Sigmoid colon (tissue), 7 donors: ENCODE data around the gene CD300C. TPM values are rescaled to one million over a fixed set of nuclear protein-coding genes. Genes with fewer than 3 reads are reported as not detected.
A peak's percentile ranks its signal among the peaks of the same experiment; 100 is the strongest.

Source experiments
- DNase-seq: peaks from one replicate; pipeline ENCODE4 v3.0.0-alpha.2; 2019
- H3K27ac ChIP-seq, 4 donors: fragments of 200-600 bp; sonication (generic); one replicate each; pipeline ENCODE4 v1.5.1; 2016 to 2019; ENCODE audit warnings: mild to moderate bottlenecking in 1 of 4
- H3K27me3 ChIP-seq, 3 donors: fragments of 200-600 bp; sonication (generic); one replicate each; pipeline ENCODE4 v1.5.1; 2019; ENCODE audit warnings: mild to moderate bottlenecking in 1 of 3
- H3K36me3 ChIP-seq, 4 donors: fragments of 200-600 bp; sonication (generic); one replicate each; pipeline ENCODE4 v1.5.1; 2016 to 2019
- H3K4me1 ChIP-seq, 4 donors: fragments of 200-600 bp; sonication (generic); one replicate each; pipeline ENCODE4 v1.5.1; 2017 to 2019
- H3K4me3 ChIP-seq, 4 donors: fragments of 200-600 bp; sonication (generic); one replicate each; pipeline ENCODE4 v1.5.1; 2017 to 2019; ENCODE audit warnings: mild to moderate bottlenecking in 2 of 4, moderate library complexity in 1 of 4
- H3K9me3 ChIP-seq, 4 donors: fragments of 200-600 bp in 3 of 4; sonication (generic) in 3 of 4; one replicate each; pipeline versions ENCODE4 v1.5.1 to v1.6.1; 2013 to 2019
- CTCF ChIP-seq, 4 experiments: fragments of 450-650 bp in 3 of 4; fragments of 200-600 bp in 1 of 4; IDR thresholded peaks; one replicate each; pipeline ENCODE4 v1.5.1; 2016 to 2019; ENCODE audit warnings: antibody characterized with exemption in 4 of 4, mild to moderate bottlenecking in 3 of 4, moderate library complexity in 2 of 4
- EP300 ChIP-seq, 4 donors: sonication (generic); formaldehyde crosslinking; IDR thresholded peaks; one replicate each; pipeline ENCODE4 v1.6.1; 2017; ENCODE audit warnings: antibody characterized with exemption in 4 of 4
- POLR2A ChIP-seq, 2 donors: fragments of 450-650 bp; IDR thresholded peaks; one replicate each; pipeline ENCODE4 v1.6.1; 2016; ENCODE audit warnings: antibody characterized with exemption in 2 of 2, mild to moderate bottlenecking in 2 of 2, moderate library complexity in 2 of 2
- POLR2AphosphoS5 ChIP-seq, 4 donors: sonication (generic); formaldehyde crosslinking; IDR thresholded peaks; one replicate each; pipeline ENCODE4 v1.6.1; 2017; ENCODE audit warnings: antibody characterized with exemption in 4 of 4
- whole genome bisulfite sequencing, 2 donors: extraction: QIAGEN DNeasy Blood & Tissue Kit; methylation state at CpG; one replicate each; pipeline ENCODE4 v1.1.7; 2013; 5-methylcytosine and 5-hydroxymethylcytosine counted together
- intact Hi-C: fragments of 100-400 bp; cut with DNase I; formaldehyde crosslinking; loops from one replicate; pipeline ENCODE4 v1.15.1; 2023
- polyA plus RNA-seq, 3 donors: library from polyadenylated mRNA; stranded (reverse); fragments of 200-250 nt; gene quantifications; one replicate each; pipeline ENCODE4 v1.2.3, GENCODE V29; 2013
- total RNA-seq, 4 donors: library from RNA; depleted of rRNA; stranded (reverse); fragments of >200 nt; gene quantifications; one replicate each; pipeline ENCODE4 v1.1.0, GENCODE V29; 2016
- donor health status: healthy with polysubstance abuse.
- donor health status: Bipolar disorder and iron deficiency.
- donor health status: healthy.

CD300C gene
- total and polyA plus RNA-seq, 7 donors = 0.36 to 3.3 (median 1.1) TPM; not detected in 2

GRCh38 chr17:74585711-74586110 lies 39.8 kb upstream of the CD300C start:
- no peaks in the 10 kb centered on the region for H3K9me3 ChIP-seq

GRCh38 chr17:74584292-74585060 lies 38.6 kb upstream of the CD300C start:
- 42 to 70% methylated on average over 14 of the region's 14 CpGs for WGBS, 2 donors
- Histone ChIP-seq H3K4me1 (peaks cover 0 to 9% (median 3%) of the 10 kb centered on the region in 4 donors), H3K27ac (no peak overlapping the region), H3K4me3 (no peak overlapping the region), H3K36me3 (no peaks in the 10 kb centered on the region), H3K9me3 (no peaks in the 10 kb centered on the region), H3K27me3 (no peaks in the 10 kb centered on the region)
- intact Hi-C loops = no loop called here
- no peak for DNase-seq
- TF ChIP-seq POLR2AphosphoS5 (IDR thresholded peaks at IDR 0.05) (no peak), CTCF (IDR thresholded peaks at IDR 0.05) (no peak), EP300 (IDR thresholded peaks at IDR 0.05) (no peak), POLR2A (IDR thresholded peaks at IDR 0.05) (no peak)

More at GRCh38 chr17:74585711-74586110, 39.8 kb upstream of the CD300C start:
- peaks cover 0 to 9% (median 3%) of the 10 kb centered on the region in 4 donors for H3K4me1 ChIP-seq
- no peaks in the 10 kb centered on the region for H3K27me3 ChIP-seq
- H3K27ac ChIP-seq = peak overlapping the region in 2 of 4 donors; percentile 34 to 41
- TF ChIP-seq POLR2A (IDR thresholded peaks at IDR 0.05) = no peak
- peak in 2 of 4 donors; percentile 35 to 43 for TF ChIP-seq POLR2AphosphoS5 (IDR thresholded peaks at IDR 0.05)
- no peak overlapping the region for H3K4me3 ChIP-seq
- no peak for DNase-seq
- no peaks in the 10 kb centered on the region for H3K36me3 ChIP-seq
- intact Hi-C loops = no loop called here
- 87 to 89% methylated on average over 5 of the region's 5 CpGs for WGBS, 2 donors

GRCh38 chr17:74582633-74583032 lies 36.7 kb upstream of the CD300C start:
- WGBS, 2 donors = 79 to 84% methylated on average over 10 of the region's 10 CpGs
- Histone ChIP-seq H3K36me3 (no peaks in the 10 kb centered on the region), H3K4me3 (no peak overlapping the region), H3K9me3 (no peaks in the 10 kb centered on the region), H3K27me3 (peaks cover 0 to 3% (median 0%) of the 10 kb centered on the region in 3 donors), H3K4me1 (peaks cover 0 to 9% (median 3%) of the 10 kb centered on the region in 4 donors), H3K27ac (no peak overlapping the region)
- no peak for DNase-seq
- intact Hi-C loops = no loop called here
- TF ChIP-seq EP300 (IDR thresholded peaks at IDR 0.05) (no peak), POLR2A (IDR thresholded peaks at IDR 0.05) (no peak), CTCF (IDR thresholded peaks at IDR 0.05) (no peak), POLR2AphosphoS5 (IDR thresholded peaks at IDR 0.05) (no peak)

- intact Hi-C loops = no loop called here
- Histone ChIP-seq H3K27me3 (peaks cover 0 to 3% (median 0%) of the 10 kb centered on the region in 3 donors), H3K27ac (no peak overlapping the region), H3K9me3 (no peaks in the 10 kb centered on the region), H3K4me3 (no peak overlapping the region), H3K4me1 (no peaks in the 10 kb centered on the region), H3K36me3 (no peaks in the 10 kb centered on the region)
- WGBS, 2 donors = 59 to 77% methylated on average over 7 of the region's 7 CpGs
- no peak for DNase-seq
- TF ChIP-seq POLR2A (IDR thresholded peaks at IDR 0.05) = no peak
- no peak for TF ChIP-seq POLR2AphosphoS5 (IDR thresholded peaks at IDR 0.05)
- TF ChIP-seq CTCF (IDR thresholded peaks at IDR 0.05) = no peak
- TF ChIP-seq EP300 (IDR thresholded peaks at IDR 0.05) = no peak
Observed at GRCh38 chr17:74579900-74580299, 34.0 kb upstream of the CD300C start.

- H3K9me3 ChIP-seq = no peaks in the 10 kb centered on the region
- no peak for DNase-seq
- intact Hi-C loops = no loop called here
- no peak overlapping the region for H3K4me3 ChIP-seq
- no peaks in the 10 kb centered on the region for H3K36me3 ChIP-seq
- no peaks in the 10 kb centered on the region for H3K4me1 ChIP-seq
- TF ChIP-seq POLR2A (IDR thresholded peaks at IDR 0.05) = no peak
- no peak for TF ChIP-seq CTCF (IDR thresholded peaks at IDR 0.05)
- no peak for TF ChIP-seq EP300 (IDR thresholded peaks at IDR 0.05)
- no peak for TF ChIP-seq POLR2AphosphoS5 (IDR thresholded peaks at IDR 0.05)
- no peak overlapping the region for H3K27ac ChIP-seq
- H3K27me3 ChIP-seq = peaks cover 0 to 3% (median 0%) of the 10 kb centered on the region in 3 donors
- 80 to 89% methylated on average over 9 of the region's 9 CpGs for WGBS, 2 donors
Observed at GRCh38 chr17:74578979-74579378, 33.1 kb upstream of the CD300C start.
